Myocyte (in vitro differentiated cells): ENCODE results near the gene ATF5. TPM values are rescaled to one million over a fixed set of nuclear protein-coding genes. Genes with fewer than 3 reads are reported as not detected.
"Not testable (repeated sequence)": the region's sequence is repeated elsewhere in the genome, so short reads cannot be mapped to it uniquely, and the experiment has no call there.

Experiments used
- DNase-seq: peaks from one replicate; pipeline ENCODE4 v3.0.0-alpha.2; 2012; ENCODE audit warnings: low read depth
- total RNA-seq: library from RNA; depleted of rRNA; stranded (reverse); fragments of >200 nt; gene quantifications from 2 replicates; pipeline ENCODE4 v1.2.3, GENCODE V29; 2014

Gene ATF5
- total RNA-seq, 1 donor from 2014 or later, result 32.8 TPM

DNA sequence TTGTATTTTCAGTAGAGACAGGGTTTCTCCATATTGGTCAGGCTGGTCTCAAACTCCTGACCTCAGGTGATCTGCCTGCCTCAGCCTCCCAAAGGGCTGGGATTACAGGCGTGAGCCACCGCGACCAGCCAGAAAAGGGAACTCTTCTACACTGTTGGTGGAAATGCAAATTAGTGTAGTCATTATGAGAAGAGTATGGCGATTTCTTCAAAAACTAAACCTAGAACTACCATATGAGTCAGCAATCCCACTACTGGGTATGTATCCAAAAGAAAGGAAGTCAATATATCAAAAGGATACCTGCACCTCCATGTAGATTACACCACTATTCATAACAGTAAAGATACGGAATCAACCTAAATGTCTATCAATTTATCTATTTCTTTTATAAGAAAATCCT is 15.6 kb downstream of the ATF5 start:
- DNase-seq, result not testable (repeated sequence)

DNA sequence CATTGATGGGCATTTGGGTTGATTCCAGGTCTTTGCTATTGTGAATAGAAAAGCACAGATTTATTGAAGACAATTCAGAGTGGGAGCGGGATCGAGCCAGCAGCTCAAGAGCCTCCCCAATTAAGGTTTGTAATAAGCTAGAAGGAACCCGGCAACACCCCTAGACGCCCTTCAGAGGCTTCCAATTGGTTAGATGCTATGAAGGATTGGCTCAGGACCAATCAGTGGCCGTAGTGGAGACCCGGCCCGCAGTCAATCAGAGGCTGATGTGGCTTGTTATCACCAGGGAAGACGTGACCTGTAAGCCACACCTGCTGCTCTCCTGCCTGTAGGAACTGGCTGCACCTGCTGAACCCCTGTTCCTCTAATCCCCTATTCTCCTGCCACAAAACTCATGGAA is 17.4 kb downstream of the ATF5 start:
- no peak for DNase-seq

DNA sequence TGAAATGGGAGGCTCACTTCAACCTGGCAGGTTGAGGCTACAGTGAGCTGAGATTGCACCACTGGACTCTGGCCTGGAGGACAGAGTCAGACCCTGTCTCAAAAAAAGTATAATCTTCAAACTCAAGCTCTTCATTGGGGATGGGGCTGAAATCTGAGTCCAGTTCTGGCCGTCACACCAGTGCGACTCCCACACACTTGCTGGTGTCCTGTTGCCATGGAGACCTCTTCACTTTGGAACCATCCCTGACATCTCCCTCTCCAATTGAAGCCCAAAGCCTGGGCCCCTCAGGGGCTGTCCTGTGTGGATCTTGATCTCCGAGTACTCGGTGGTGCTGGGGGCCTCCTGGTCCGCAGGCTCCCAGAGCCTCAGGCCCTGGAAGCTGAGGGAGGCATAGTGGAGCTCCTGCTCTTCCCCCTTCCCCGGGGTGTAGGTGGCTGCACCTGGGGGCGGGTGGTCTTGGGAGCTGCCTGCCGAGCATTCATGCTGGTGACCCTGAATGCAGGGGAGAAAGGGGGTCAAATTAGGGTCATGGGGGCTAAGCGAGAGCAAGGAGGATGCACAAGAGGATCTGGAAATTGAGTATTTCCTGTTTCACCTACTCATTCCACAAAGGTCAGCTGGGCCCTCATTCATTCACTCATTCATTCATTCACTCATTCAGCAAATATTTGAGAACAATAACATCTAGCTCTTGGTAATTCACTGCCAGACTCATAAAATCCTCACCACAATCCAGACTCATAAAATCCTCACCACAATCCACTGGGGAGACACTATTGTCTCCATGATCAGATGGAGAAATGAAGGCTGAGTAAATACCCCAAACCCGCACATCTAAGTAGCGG is 21.0 kb downstream of the ATF5 start:
- DNase-seq, result peak; percentile 22

DNA sequence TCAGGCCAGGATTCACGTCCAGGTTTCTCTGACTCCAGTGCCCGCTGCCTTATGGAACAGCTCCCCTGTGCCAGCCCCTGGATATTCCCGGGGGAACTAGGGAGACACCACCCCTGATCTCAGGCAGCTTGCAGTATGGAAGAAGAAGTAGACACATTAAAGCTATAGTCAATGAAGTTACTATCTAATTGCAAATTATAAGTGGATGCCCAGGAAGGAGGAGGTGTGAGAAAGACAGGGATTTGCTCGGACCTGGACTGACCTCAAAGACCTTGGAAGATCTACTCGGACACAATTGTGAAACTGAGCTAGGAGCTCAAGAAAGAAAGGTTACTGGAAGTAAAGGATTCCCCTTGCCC is 21.6 kb downstream of the ATF5 start:
- no peak for DNase-seq

DNA sequence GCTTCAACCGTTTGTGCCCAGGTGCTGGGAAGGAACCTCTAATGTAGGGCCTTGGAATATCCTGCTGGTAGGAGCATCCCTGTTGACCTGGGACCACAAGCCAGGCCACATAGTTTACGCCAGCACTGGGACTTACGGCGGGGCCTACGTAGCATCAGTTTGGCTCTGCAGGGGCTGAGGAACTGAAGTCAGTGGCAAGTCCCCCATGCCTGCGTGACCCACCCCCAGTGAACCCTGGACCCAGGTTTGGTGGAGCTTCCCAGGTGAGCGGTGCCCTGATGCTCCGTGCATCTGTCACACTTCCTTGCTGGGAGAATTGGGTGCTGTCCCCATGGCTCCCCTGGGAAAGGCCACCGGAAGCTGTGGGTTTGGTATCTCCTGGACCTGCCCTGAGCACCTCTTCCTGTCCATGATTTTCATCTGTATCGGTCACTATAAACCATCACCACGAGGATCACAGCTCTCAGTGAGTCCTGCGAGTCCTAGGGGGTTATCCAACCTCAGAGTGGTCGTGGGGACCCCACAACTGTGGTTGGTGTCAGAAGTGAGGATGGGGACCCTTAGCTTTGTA is 22.0 kb downstream of the ATF5 start:
- DNase-seq, result no peak

DNA sequence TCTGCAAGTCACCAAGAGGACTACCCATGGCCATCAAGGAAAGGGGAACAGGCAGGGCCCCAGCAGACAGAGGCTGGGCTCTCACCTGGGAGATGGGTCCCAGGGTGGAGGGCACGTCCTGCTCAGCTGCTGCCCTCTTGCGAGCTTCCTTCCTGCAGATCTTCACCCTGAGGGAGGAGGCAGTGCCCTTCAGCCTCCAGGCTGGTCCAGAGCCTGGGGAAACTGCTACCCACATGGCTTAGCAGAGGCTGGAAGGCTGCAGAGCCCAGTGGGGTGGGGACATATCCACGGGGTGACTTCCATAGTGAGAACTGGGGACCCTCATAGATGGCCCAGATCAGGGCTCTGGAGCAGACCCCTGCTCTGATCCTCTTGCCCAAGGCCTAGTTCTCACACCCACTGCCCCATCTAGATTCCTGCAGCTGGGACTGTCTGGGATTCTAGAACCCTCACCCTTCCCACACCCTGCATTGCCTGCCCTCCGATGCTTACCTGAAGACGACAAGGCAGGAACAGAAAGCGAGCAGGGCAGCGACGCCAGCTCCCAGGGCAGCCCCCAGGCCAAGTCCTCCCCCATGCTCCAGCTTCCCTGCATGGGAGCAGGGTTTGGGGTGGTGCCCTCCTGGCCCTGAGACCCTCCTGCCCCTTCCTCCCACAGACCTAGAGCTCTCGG is 22.9 kb downstream of the ATF5 start:
- no peak for DNase-seq

DNA sequence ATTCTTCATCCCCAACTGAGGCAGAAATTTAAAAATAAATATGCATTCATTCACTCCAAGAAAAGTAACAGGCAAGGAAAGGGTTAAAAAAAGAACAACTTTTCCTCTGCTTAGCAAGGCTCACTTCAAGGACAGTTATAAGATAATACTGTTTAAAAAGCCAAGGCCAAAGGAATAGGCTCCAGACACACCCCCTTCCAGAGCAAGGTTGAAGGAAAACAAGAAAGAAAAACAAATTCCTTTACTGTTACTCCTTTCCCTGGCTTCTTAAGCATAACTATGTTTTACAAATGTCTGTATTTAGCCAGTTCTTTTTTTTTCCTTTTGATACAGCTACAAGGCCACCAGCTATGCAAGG is 23.5 kb downstream of the ATF5 start:
- no peak for DNase-seq

DNA sequence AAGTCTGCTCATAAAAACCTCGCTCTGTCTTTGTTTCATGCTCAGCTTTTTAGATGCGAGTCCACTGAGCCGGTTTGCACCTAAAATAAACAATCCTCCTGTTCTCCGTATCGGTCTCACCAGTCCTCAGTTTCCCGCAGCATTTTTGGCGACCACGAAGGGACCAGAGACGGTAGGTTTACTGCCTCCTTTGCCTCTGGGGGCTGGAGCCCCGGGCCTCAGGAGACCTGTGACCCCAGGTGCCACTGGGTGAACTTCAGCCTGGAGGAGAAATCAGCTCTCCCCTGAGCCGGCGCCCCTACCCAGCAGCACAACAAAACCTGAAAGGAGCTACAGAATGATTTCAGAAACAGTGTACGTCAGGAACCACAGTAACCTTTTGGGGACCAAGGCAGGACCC is 23.9 kb downstream of the ATF5 start:
- no peak for DNase-seq

DNA sequence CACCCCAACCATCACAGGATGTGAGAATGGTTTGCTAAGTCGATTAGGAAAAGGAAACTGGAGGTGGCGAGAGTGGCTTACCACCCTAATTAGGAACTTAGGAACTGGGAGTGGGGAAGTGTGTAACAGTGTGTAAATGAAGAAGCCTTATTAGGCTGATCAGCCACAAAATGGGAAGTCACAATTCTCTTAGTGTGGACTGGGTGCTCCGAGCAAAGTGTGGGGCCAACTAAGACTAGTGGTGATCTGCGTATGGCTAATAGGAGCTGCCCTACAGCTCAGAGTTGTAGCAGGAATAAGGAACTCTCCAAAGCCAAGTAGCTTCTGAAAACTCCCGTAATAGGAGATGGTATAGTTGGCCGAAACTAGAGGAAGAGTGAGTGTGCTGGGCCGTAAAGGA is 24.4 kb downstream of the ATF5 start:
- DNase-seq, result no peak

DNA sequence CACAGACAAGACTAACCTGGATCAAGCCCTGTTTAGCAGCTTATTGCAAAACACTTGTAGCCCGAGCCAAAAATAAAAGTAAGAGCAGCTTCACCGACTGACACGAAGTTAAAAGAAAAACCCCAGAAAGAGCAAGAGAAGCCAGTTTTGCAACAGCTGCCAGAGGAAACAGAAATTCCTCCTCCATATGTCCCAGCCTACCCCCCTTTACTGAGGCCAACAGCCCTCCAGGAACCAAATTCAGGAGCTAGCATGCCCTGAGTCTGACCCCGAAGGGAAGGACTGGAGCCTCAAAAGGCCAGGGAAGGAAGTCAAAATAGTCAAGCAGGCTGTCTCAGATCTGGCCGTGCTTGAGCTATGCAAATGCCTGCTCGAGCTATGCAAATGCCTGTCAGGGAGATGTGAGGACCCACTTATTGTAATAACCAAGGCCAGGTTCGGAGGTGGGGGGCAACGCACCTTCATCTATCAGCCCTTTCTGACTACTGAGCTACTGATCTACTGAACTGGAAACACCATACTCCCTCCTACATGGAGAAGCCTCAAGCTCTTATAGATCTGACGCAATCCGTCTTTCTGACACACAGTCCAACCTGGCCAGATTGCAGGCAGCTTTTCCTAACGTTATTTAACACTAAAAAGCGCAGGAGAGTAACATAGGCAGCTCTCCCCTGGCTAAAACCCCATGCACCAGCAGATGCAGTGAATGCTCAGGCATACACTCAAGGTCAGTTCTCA is 25.3 kb downstream of the ATF5 start:
- peak; percentile 32 for DNase-seq

DNA sequence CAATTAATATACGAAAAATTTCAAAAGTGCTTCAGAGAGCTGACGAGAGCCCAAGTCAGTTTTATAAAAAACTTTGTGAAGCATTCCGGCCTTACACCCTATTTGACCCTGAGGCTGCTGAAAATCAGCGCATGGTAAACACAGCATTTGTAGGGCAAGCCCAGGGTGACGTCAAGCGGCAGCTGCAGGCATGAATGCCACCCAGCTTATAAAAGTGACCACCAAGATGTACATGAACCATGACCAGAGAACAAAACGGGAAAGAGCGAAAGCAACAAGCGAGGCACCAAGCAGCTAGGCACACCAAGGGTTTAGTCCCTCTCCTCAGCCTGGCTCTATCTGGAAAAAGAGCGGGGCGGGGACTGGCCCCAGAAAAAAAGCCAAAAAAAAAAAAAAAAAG is 25.9 kb downstream of the ATF5 start:
- peak; percentile 48 for DNase-seq

DNA sequence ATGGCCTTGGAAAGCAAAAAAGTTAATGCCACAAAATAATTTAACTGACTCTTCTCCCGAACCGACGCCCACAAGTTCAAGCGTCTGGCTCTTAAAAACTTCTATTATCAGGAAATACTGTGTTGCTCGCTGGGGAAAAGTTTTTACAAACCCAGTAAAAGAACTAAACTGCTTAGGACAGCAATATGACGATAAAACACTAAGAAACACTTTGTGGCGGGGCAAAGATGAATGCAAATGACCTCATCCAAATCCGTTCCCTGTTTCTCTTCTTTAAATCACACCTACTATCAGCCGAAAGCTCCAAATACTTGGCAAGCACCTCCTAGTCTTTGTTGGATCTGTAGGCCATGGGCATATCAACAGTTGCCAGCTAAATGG is 27.1 kb downstream of the ATF5 start:
- DNase-seq, result no peak

DNA sequence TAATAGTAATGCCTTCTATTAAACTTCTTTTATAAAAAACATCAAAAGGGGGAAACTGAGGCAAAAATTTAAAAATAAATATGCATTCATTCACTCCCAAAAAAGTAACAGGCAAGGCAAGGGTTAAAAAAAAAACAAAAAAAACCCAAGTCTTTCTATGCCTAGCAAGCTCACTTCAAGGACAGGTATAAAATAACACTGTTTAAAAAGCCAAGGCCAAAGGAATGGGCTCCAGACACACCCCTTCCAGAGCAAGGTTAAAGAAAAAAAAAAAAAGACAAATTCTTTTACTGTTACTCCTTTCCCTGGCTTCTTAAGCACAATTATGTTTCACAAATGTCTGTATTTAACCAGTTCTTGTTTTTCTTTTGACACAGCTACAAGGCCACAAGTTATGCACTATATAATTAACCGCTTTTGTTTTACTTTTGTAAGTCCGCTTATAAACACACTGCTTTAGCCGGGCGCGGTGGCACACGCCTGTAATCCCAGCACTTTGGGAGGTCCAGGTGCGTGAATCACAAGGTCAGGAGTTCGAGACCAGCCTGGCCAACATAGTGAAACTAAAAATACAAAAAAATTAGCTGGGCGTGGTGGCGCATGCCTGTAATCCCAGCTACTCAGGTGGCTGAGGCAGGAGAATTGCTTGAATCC is 28.4 kb downstream of the ATF5 start:
- no peak for DNase-seq

DNA sequence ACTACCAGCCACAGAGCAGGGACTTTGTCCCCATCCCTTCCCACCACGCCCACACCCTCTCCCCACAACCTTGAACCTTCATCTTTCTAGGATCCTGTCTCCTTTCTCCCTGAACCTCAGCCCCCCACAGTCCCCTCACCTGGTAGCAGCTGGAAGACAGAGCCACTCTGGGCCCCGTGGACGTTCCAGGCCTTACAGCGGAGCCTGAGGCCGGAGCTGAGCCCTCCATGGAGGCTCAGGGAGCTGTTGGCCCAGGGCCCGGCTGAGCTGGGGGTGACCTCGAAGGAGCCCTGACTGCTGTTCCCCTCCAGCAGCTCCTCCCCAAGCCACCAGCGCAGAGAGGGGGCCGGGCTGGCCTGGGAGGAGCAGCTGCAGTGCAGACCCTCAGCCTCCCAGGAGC is 29.1 kb downstream of the ATF5 start:
- DNase-seq, result not testable (repeated sequence)

DNA sequence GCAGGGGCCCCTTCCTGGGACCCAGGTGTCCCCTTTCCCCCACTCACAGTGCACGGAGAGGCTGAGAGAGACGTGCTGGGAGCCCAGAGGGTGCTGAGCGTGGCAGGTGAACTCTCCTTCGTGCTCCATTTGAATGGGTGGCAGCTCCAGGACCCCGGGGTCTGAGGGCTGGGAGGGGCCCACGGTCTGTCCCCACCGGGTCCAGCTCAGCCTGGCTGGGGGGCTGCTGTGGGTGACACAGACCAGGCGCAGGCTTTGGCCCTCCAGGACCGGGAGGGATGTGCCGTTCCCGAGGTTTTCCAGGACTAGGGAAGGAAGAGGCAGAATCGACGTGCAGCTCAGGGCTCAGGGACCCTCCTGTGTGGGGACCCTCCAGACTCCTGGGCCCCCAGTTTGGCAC is 29.6 kb downstream of the ATF5 start:
- not testable (repeated sequence) for DNase-seq

DNA sequence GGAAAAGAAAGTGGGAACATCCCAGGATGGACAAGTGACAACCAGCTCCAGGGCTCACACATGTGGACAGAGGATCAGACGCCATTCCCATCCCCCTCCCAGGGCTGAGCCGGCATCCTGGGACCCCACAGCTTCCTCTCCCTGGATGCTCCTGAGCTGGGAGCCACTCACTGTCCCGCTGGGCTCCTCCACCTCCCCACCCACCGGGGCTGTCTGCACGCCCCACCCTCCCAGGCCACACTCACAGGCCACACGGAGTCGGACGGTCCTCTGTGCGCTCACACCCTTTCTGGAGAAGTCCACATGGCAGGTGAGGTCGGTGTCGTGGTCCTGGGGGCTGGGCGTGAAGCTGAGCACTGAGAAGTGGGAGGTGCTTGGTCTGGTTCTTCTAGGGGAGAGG is 30.9 kb downstream of the ATF5 start:
- not testable (repeated sequence) for DNase-seq

DNA sequence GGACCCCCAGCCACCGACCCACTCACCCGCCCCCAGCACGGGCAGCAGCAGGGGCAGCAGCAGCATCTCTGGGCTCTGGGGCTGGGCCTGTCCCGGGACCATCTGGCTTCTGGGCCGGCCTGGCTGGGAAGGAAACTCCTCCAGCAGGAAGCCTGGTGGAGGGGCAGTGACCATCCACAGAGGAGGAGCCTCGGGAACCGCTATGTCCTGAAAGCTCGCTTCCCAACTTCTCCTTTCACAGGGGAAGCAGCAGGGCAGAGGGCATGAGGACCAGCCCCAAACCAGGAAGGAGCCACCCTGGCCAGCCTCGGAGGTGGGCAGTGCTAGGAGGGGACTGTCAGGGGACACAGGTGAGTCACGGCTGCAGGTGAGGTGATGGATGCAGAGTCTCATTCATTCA is 32.0 kb downstream of the ATF5 start, which contains the start of gene SIGLEC11:
SIGLEC11 (minus strand) TSS at position 193 of the 400 bp plus-strand sequence; CDS start at position 102, 91 bp downstream.
- DNase-seq, result not testable (repeated sequence)

DNA sequence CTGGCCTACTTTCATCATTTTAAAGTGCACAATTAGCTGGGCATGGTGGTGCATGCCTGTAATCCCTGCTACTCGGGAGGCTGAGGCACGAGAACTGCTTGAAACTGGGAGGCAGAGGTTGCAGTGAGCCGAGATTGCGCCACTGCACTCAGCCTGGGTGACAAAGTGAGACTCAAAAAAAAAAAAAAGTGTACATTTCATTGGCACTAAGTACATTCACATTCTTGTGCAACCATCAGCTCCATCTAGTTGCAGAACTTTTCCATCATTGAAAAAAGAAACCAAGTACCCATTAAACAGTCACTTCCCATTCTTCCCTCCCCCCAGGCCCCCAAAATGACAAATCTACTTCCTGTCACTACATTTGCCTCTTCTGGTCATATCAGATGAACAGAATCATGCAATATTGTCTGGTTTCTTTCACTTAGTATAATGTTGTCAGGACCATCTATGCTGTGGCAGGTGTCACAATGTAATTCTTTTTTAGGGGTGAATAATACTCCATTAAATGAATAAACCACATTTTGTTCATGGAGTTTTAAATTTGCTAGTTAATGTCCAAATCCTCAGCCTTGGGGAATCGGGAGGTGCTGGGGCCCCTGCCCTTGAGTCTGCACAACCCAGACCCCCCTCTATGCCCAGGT is 39.4 kb downstream of the ATF5 start:
- no peak for DNase-seq

DNA sequence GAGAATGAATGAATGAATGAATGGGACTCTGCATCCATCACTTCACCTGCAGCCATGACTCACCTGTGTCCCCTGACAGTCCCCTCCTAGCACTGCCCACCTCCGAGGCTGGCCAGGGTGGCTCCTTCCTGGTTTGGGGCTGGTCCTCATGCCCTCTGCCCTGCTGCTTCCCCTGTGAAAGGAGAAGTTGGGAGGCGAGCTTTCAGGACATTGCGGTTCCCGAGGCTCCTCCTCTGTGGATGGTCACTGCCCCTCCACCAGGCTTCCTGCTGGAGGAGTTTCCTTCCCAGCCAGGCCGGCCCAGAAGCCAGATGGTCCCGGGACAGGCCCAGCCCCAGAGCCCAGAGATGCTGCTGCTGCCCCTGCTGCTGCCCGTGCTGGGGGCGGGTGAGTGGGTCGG is 40.4 kb downstream of the ATF5 start:
- not testable (repeated sequence) for DNase-seq

DNA sequence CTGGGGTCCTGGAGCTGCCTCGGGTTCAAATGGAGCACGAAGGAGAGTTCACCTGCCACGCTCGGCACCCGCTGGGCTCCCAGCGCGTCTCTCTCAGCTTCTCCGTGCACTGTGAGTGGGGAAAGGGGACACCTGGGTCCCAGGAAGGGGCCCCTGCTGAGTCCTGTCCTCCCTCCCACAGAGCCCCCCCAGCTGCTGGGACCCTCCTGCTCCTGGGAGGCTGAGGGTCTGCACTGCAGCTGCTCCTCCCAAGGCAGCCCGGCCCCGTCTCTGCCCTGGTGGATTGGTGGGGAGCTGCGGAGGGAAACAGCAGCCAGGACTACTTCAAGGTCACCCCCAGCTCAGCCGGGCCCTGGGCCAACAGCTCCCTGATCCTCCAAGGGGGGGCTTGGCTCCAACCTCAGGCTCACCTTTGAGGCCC is 43.0 kb downstream of the ATF5 start:
- no peak for DNase-seq

DNA sequence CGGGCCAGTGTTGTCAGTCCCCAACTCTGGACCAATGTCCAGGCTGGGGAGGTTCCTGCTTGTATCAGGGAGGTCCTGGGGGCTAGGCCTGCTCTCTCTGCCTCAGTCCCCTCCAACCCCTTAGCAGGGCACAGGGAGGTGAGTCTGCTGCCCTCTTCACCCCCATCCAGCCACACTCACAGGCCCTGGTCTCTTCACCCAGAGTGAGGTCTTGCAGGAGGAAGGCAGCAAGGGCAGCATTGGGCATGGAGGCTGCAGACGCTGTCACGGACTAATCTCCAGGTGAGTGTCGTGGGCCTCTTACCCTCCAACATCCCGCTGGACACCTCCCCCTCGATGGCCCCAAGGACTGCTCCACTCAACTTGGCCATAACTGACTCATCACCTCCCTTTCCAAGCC is 43.8 kb downstream of the ATF5 start:
- DNase-seq, result no peak
